ENCODE data around the gene FAM3B.

FAM3B gene

GRCh38 chr21:41369105-41369919 lies 52.7 kb downstream of the FAM3B start:
- DNase-seq (ENCODE audit: low spot score) = no peak

- no peak for DNase-seq (ENCODE audit: low spot score)
Observed at GRCh38 chr21:41369920-41370839, 53.6 kb downstream of the FAM3B start.

GRCh38 chr21:41370840-41371684 lies 54.5 kb downstream of the FAM3B start:
- DNase-seq (ENCODE audit: low spot score) = no peak

GRCh38 chr21:41371685-41372030 lies 55.1 kb downstream of the FAM3B start:
- no peak for DNase-seq (ENCODE audit: low spot score)

GRCh38 chr21:41373253-41373652 lies 56.7 kb downstream of the FAM3B start:
- no peak for DNase-seq (ENCODE audit: low spot score)

- no peak for DNase-seq (ENCODE audit: low spot score)
Observed at GRCh38 chr21:41373763-41374162, 57.2 kb downstream of the FAM3B start.

- DNase-seq (ENCODE audit: low spot score) = no peak
Observed at GRCh38 chr21:41374177-41374712, 57.6 kb downstream of the FAM3B start.

- DNase-seq (ENCODE audit: low spot score) = no peak
Observed at GRCh38 chr21:41374867-41375533, 58.4 kb downstream of the FAM3B start.

- no peak for DNase-seq (ENCODE audit: low spot score)
Observed at GRCh38 chr21:41375875-41376274, 59.3 kb downstream of the FAM3B start.

GRCh38 chr21:41377715-41378114 lies 61.1 kb downstream of the FAM3B start:
- no peak for DNase-seq (ENCODE audit: low spot score)

GRCh38 chr21:41378849-41379248 lies 62.2 kb downstream of the FAM3B start:
- DNase-seq (ENCODE audit: low spot score) = no peak

- no peak for DNase-seq (ENCODE audit: low spot score)
Observed at GRCh38 chr21:41379901-41380300, 63.3 kb downstream of the FAM3B start.

- no peak for DNase-seq (ENCODE audit: low spot score)
Observed at GRCh38 chr21:41381731-41382130, 65.1 kb downstream of the FAM3B start.

- no peak for DNase-seq (ENCODE audit: low spot score)
Observed at GRCh38 chr21:41387042-41387819, 70.6 kb downstream of the FAM3B start.

- DNase-seq (ENCODE audit: low spot score) = no peak
Observed at GRCh38 chr21:41387824-41388223, 71.2 kb downstream of the FAM3B start.

GRCh38 chr21:41388259-41388658 lies 71.7 kb downstream of the FAM3B start:
- no peak for DNase-seq (ENCODE audit: low spot score)

GRCh38 chr21:41390043-41390639 lies 73.5 kb downstream of the FAM3B start:
- no peak for DNase-seq (ENCODE audit: low spot score)

- no peak for DNase-seq (ENCODE audit: low spot score)
Observed at GRCh38 chr21:41393876-41394465, 77.4 kb downstream of the FAM3B start.

- no peak for DNase-seq (ENCODE audit: low spot score)
Observed at GRCh38 chr21:41396558-41397075, 80.0 kb downstream of the FAM3B start.

All from hematopoietic multipotent progenitor cell treated with erythropoietin and hydrocortisone succinate and interleukin-3 and kit ligand, for 15 days (in vitro differentiated cells).